Endothelial cell of umbilical vein (primary cell): ENCODE results near the gene USP31.

Experiments used
- POLR2A ChIP-seq: IDR thresholded peaks from 2 replicates; pipeline ENCODE4 v1.6.1; 2012; ENCODE audit warnings: low read depth, mild to moderate bottlenecking, control low read depth, low read length
- POLR2AphosphoS5 ChIP-seq: IDR thresholded peaks from 2 replicates; pipeline ENCODE4 v1.6.1; 2012; ENCODE audit warnings: low read depth, mild to moderate bottlenecking, control low read depth, low read length, moderate library complexity; ENCODE audit not compliant: insufficient read depth

DNA sequence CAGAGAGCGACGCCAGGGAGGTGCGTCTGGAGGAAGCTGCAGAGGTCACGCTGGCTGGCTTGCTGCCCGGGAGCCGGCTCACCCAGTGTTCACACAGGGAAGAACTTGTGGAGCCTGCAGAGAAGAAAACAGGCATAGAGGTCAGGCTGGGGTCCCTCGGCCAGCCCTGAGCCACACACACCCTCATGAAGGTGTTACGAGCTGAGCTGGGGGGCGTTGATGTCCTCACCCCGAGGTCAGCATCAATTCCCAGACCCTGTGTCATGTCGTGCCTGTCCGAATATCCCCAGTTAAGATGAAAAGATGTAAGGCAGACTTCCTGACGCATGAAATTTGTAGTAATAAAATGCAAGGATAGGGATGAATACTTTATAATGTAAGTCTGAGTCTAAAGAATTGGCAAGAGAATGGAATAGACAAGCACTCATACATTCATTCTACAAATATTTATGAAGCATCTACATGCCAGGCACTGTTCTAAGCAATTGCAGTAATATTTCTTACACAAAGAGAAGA lies 77.1 kb downstream of the USP31 start:
- no peak for TF ChIP-seq POLR2A
- peak; percentile 17 for TF ChIP-seq POLR2AphosphoS5
